Bronchial epithelial cell (primary cell): Measurements from ENCODE around the gene SFXN5. TPM values are rescaled to one million over a fixed set of nuclear protein-coding genes. Genes with fewer than 3 reads are reported as not detected.

Experiments
- DNase-seq: peaks from one replicate; pipeline ENCODE4 v3.0.0-alpha.2; 2010; ENCODE audit warnings: low read depth
- FAIRE-seq: peaks from 2 replicates; lab custom pipeline; 2011; peaks lifted over from hg19 to GRCh38; lab: Jason Lieb, UNC
- H3K27me3 ChIP-seq: 2 replicates; pipeline ENCODE4 v1.5.1; 2011; ENCODE audit warnings: low read length; ENCODE audit not compliant: control insufficient read depth, insufficient read depth
- H3K36me3 ChIP-seq: 2 replicates; pipeline ENCODE4 v1.5.1; 2011; ENCODE audit warnings: low read length; ENCODE audit not compliant: control insufficient read depth, insufficient read depth
- H3K4me3 ChIP-seq: 2 replicates; pipeline ENCODE4 v1.5.1; 2011; ENCODE audit warnings: mild to moderate bottlenecking, low read depth, low read length, control low read depth
- total RNA-seq: library from RNA; depleted of rRNA; stranded (reverse); fragments of >200 nt; gene quantifications from 2 replicates; pipeline ENCODE4 v1.2.1, GENCODE V29; 2014
- TF ChIP-seq, protein P1 (sequence below): IDR thresholded peaks from 2 replicates; pipeline ENCODE4 v1.5.1; 2011; ENCODE audit warnings: mild to moderate bottlenecking, moderate library complexity, low read length, control low read depth, inconsistent platforms; ENCODE audit not compliant: insufficient read depth, severe bottlenecking

Gene SFXN5
- total RNA-seq, 1 donor from 2014 or later = 5.3 TPM

GRCh38 chr2:72958542-72959385, 112.7 kb downstream of the SFXN5 start:
- Histone ChIP-seq H3K27me3 (no peaks in the 10 kb centered on the region), H3K36me3 (no peaks in the 10 kb centered on the region), H3K4me3 (no peak overlapping the region)
- TF ChIP-seq, protein P1, sequence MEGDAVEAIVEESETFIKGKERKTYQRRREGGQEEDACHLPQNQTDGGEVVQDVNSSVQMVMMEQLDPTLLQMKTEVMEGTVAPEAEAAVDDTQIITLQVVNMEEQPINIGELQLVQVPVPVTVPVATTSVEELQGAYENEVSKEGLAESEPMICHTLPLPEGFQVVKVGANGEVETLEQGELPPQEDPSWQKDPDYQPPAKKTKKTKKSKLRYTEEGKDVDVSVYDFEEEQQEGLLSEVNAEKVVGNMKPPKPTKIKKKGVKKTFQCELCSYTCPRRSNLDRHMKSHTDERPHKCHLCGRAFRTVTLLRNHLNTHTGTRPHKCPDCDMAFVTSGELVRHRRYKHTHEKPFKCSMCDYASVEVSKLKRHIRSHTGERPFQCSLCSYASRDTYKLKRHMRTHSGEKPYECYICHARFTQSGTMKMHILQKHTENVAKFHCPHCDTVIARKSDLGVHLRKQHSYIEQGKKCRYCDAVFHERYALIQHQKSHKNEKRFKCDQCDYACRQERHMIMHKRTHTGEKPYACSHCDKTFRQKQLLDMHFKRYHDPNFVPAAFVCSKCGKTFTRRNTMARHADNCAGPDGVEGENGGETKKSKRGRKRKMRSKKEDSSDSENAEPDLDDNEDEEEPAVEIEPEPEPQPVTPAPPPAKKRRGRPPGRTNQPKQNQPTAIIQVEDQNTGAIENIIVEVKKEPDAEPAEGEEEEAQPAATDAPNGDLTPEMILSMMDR = no peak
- FAIRE-seq (no peak), DNase-seq (no peak)

GRCh38 chr2:72956936-72957335, 114.6 kb downstream of the SFXN5 start:
- FAIRE-seq (no peak), DNase-seq (no peak)
- TF ChIP-seq, protein P1 = no peak
- no peaks in the 10 kb centered on the region for H3K27me3 ChIP-seq
- no peaks in the 10 kb centered on the region for H3K36me3 ChIP-seq
- no peak overlapping the region for H3K4me3 ChIP-seq

GRCh38 chr2:72956050-72956395, 115.5 kb downstream of the SFXN5 start:
- FAIRE-seq (no peak), DNase-seq (no peak)
- Histone ChIP-seq H3K27me3 (no peaks in the 10 kb centered on the region), H3K4me3 (no peak overlapping the region), H3K36me3 (no peaks in the 10 kb centered on the region)
- TF ChIP-seq, protein P1 = no peak

- Histone ChIP-seq H3K4me3 (no peak overlapping the region), H3K27me3 (no peaks in the 10 kb centered on the region), H3K36me3 (no peaks in the 10 kb centered on the region)
- DNase-seq (no peak), FAIRE-seq (no peak)
- TF ChIP-seq, protein P1 = no peak
These were observed 116.1 kb downstream of the SFXN5 start for GRCh38 chr2:72955228-72956049.

DNA sequence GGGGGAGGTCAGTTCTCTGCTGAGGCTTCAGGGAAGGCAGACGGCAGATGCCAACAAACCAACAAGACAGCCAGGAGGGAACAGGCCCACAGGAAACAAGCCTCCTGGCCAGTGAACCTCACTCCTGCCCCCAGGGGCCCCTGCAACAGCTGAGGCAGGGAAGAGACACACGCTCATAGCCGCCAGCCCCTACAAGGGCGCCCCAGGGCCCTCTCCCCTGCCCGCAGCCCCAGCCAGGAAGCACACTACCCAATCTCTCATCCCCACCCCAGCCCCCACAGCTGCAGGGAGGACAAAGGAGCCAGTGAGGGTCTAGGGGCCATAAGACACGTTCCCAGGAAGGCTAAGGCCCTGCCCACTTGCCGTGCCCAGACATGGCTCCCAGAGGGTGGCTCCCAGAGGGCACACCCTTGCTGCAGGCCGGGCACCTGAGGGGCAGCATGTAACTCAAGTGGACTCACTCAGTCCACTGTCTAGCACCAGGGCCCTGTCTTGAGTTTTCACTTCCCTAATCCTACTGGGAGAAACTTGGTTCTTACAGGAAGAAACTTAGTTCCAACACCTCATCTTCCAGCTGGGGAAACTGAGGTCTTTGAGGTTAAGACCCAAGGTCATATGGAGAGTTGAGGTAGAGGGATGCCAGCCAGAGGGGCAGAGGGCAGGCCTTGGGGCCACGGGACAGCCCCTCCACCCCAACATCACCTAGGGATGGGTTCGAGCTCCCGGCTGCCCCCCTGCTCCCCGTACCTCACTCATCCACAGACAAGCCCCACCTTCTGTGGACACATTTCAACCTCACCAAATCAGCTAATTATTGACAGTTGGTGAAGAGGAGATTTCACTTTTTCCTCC, 116.9 kb downstream of the SFXN5 start:
- no peaks in the 10 kb centered on the region for H3K36me3 ChIP-seq
- H3K27me3 ChIP-seq = no peaks in the 10 kb centered on the region
- FAIRE-seq (no peak), DNase-seq (no peak)
- H3K4me3 ChIP-seq = no peak overlapping the region
- TF ChIP-seq, protein P1 = no peak
